NCI-H82 treated with DMSO at 0.1 percent for 48 hours (cell line): ENCODE measurements around the gene CERS3.
"Not testable (repeated sequence)": the region's sequence is repeated elsewhere in the genome, so short reads cannot be mapped to it uniquely, and the experiment has no call there.

Source experiments
- DNase-seq: peaks from one replicate; lab custom pipeline; 2025; ENCODE audit not compliant: unreplicated experiment; lab: John Stamatoyannopoulos, UW

The CERS3 gene

DNA sequence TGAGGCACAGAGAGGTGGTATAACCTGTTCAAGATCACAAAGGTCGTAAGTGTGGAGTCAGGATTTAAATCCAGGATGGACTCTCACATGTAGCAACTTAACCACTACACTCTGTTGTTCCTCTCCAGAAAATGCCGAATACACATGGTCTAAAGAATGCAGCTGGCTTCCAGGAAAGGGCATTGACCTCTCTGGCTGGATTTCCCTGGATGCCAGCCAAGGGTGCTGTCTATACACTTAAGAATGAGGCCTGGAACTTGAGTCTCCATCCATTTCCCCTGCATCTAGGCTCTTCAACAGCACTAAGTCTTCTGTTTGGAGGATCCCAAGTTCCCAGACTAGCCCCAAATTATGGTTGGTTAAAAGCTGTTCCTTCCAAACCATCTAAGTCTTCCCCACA, 60.5 kb downstream of the CERS3 start:
- DNase-seq = no peak

DNA sequence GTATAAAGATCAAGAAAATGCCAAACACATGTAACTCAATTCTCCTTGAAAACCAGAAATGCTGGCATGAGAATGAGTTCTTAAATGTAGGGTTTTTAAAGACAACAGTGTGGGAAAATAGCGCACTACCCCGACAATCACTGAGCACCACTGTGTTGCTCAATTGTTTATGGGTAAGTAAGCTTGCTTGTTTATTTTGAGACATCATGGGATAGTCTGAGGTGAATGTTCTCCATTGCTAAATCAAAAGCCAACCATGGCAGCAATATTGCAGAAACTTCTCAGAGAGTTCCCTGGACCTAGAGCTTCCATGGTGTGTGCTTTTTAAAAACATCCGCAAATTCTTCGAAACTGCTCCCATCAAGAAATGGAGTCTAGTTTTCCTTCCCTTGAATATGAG, 62.7 kb downstream of the CERS3 start:
- DNase-seq = no peak

DNA sequence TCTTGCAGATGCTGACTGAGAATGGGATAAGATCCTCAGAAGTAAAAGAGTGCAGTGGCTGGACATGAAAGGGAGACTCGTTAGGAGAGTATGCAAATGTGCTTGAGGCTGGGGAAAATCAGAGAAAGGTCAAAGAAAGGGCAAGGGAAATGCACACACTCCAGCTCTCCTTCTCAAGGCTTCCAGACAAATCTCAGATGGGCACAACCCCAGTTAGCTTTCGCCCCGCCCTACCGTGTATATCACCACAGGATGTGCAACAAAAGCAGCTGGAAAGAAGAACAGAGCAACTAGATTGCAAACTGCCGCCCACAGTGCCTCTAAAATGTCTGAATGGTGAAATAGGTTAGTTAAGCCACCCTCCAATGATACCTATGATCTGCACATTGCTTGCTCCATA, 63.9 kb downstream of the CERS3 start:
- DNase-seq = no peak

DNA sequence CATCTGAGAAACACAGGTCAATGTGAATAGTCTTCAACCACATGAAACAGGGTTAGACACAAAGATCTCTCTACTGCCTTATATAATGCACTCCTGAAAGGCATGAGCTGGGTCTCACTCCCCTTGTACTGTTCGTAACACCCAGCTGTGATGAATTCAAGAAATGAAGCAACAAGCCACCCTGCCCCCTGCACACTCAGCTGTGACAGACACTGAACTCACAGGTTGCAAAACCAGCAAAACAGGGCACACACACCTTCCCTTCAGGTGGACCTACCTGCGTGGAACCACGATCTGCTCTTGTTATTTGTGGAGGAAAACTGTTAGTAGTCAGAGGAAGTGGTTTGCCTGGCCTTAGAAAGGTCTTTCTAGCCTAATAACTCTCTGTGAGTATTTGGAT, 64.5 kb downstream of the CERS3 start:
- DNase-seq = no peak

DNA sequence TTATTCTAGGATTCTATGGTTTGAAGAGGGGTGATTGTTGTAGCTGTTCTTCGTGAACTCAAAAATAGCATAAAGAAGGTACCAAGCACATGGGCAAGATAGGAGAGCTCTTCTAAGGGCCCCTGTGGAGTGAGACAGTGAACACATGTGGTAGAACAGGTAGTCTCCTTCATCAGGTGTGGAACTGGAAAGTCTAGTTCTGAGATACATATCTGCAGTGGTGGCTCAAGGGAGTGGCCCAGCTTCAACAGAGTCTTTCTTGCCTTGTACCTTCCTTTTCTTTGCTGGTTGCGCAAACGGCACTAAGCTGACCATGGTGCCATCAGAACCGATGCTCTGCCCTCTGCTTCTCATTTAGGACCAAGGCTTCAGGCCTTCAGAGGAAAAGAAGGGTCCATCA, 65.2 kb downstream of the CERS3 start:
- no peak for DNase-seq

DNA sequence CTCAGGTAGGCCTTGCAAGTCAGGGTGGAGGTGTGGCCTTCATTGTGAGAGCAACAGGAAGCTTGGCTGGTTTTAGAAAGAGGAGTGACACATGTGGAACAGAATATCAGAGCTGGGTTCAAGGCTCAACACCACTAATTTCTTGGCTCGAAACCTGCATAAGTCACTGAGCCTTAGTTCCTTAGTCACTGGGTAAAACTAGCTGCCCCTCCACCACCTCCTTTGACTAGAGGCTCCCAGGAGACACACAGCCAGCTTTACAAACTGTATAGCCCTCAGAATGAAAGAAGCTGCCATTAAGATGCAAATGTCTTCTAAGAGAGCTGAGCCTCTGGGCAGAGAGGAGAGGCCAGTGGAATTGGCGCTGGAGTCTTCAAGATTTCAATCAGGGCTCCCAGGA, 67.7 kb downstream of the CERS3 start:
- DNase-seq = no peak

DNA sequence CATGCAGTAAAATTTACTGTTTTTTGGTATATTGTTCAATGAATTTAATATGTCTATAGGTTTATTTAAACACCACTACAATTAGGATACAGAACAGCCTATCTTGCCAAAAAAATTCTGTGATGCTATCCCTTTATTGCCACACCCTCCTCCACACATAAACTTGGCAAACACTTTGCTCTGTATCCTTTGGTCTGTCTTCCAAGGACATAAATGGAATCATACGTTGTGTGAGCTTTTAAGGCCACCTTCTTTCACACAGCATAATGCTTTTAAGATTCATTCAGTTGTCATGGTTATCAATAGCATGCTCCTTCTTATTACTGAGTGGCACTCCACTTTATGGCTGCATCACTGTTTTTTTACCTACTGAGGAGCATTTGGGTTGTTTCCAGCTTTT, 71.5 kb downstream of the CERS3 start:
- no peak for DNase-seq

DNA sequence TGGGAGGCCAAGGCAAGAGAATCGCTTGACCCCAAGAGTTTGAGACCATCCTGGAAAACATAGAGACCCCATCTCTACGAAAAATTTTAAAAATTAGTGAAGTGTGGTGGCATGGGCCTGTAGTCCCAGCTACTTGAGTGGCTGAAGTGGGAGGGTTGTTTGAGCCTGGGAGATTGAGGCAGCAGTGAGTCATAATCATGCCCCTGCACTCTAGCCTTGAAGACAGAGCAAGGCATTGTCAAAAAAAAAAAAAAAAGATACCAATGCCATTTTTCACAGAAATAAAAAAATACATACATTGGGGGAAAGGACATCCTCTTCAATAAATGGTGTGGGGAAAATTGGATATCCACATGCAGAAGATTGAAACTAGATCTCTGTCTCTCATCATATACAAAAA, 74.6 kb downstream of the CERS3 start:
- no peak for DNase-seq

DNA sequence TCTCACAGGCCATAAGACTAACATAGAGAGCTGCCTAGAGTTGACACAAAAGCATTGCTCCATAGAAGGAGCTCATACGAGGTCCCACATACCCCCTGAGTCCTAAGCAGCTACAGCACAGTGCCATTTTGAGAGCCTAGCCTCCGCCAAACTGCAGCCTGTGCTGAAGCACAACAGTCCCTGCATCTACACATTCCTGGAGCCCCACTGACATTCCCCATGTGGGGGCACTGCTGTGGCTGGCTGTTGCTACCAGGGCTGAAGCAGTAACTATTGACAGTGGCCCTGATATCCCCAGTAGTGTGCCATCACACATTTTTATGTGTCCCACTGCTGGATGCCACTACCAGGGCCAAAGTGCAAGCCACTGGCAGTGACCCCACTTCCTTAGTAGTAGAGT, 80.3 kb downstream of the CERS3 start:
- DNase-seq = no peak

DNA sequence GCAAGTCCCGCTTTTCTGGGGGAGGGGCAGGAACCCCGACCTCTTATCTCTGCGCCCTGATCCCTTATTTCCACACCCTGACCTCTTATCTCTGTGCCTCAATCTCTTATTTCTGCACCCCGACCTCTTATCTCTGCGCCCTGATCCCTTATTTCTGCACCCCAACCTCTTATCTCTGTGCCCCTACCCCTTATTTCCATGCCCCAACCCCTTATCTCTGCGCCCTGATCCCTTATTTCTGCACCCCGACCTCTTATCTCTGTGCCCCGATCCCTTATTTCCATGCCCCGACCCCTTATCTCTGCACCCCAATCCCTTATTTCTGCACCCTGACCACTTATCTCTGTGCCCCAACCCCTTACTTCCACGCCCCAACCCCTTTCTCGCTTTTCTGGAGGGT, 87.7 kb downstream of the CERS3 start:
- not testable (repeated sequence) for DNase-seq

DNA sequence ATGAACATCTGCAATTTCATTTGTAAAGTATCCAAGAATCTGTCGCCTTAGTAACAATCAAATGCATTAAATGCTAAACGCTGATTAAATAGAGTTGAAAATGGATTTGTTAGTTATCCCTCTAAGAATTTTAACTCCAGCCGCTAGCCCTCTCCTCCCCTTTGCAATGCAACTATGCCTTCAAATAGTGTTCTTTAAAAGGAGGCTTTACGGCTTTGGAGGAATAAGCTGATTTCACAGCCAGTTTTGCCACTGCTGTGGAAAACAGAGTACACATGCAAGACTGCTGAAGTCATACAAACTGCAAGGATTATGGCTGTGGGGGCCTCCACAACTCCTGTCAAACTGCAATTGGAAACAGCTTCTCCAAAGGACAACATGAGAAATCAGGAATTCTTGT, 89.2 kb downstream of the CERS3 start:
- peak; percentile 49 for DNase-seq

DNA sequence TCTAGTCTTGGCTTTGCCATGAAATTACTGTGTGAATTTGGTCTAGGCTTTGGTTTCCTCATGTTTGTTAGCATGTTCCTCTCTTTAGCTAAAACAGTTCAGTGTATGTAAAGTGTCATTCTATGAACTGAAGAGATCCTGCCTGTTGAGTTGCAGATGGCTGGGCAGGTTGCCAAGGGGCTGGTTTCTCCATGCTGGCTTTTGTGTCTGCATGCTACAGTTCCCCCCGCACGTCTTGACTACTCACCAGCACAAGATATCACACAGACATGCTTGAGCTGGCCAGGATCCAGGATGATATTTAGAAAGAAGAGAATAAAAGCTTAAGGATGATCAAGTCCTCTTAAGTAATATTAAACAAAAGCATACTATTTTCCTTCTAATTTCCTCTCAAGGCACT, 90.2 kb downstream of the CERS3 start:
- peak; percentile 67 for DNase-seq

DNA sequence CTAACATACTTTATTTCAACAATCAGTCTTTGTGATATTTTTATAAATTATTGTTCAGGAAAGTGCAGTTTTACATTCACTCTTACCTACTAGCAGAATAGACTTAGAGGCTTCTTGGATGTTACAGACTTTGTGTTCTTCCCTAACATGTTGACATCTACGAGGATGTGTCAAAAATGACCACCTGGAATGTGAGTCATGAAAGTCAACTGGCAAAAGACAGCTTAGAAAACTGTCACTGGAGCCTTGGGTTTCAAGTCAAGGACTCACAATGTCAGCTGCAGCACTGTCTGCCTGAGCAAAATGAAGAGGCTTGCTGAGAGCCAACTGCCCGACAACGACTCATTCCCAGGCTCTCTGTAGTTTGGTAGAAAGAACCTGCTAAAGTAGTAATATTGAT, 91.5 kb downstream of the CERS3 start:
- no peak for DNase-seq

DNA sequence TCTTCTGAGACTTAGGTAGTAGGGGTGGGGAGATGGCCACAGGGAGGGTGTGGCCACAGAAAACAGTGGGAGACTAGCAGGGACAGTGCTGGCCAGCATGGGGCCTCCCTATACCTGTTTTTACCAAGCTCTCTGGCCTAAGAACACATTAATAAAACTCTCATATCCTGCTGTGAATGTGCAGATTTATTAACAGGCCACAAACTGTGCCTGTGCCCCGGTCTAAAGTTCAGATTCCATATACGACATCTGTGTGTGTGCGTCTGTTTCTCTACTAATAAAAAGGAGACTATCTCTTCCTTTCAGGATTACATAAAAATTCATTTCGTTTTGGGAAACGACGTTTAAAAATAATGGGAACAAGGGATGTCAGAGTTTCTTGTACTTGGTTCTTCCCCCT, 94.2 kb downstream of the CERS3 start:
- no peak for DNase-seq

DNA sequence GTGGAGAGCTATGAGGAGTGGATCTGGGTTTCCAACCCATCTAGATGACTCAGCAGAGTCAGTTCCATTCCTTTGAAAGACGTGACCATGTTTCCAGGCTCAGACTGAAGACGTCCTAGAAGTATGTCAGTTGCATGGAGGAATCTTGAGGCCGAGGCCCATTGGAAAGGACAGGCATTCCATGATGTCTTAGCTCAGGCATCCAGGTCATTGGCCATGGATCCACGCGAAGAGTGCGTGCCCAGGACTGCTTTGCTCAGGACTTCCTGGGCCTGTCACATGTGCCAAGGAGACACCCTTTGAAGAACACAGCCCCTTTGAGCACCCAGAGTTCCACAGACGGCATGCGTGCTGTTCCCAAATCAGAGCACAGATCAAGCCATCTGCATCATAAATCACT, 94.7 kb downstream of the CERS3 start:
- no peak for DNase-seq

DNA sequence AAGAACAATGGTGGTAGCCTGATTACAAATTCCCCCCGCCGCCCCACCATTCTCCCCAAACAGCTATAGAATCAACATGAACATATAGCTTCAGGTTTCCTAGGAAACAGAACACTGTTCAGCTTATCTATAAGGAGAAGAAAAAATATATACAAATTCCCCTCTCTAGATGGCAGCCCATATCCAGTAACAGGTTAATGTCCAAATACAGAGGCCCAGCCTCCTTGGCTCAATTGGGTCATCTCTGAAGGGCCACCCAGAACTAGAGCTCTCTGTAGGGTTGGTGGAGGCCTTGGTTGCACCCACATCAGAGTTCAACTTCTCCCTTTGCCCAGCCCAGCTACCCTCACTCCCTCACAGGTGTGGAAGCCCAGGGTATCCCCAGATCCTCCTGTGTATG, 95.4 kb downstream of the CERS3 start:
- no peak for DNase-seq

DNA sequence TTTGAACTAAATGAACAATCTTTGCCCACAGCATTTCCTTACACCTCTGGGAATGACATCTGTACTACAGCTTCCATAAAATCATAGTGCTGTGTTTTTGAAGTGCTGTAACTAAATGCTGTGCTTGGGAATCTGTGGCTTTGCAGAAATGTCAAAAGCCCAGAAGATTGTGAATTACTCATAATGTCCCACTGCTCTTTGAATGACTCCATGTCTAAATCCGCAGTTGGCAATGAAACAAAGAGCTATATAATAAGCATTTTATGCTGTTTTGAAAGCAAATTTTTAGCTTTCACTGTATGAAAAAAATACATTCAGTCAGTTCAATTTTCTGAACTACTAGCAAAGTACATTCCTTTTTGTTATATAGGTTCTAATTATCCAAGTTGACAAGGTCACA, 98.3 kb downstream of the CERS3 start:
- DNase-seq = no peak

DNA sequence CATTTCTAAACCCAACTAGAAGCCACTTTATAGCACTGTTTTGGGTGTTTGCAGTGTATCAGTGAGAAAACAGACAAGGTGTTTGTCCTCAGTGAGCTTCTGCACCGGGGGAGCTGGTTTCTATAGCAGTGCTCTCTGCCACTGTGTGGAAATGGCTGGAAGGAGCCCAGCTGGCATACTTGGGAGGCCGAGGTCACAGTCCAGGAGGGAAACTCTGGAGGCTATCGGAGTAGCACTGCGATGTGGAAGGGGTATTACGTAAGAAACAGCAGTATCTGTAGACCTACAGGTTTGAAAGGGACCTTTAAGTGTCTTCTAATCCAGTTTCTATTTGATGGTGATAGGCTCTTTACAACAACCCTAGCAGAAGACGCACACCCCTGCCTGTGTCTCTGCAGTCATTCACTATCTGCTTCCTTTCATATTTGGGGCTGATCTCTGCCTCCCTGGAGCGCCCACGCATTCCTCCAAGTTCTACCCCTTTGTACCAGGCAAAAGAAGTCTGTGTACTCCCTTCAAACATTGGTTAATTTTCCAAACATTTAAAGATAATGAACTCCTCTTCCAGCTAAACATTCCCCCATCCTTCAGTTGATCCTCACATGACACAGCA, 99.5 kb downstream of the CERS3 start:
- no peak for DNase-seq

DNA sequence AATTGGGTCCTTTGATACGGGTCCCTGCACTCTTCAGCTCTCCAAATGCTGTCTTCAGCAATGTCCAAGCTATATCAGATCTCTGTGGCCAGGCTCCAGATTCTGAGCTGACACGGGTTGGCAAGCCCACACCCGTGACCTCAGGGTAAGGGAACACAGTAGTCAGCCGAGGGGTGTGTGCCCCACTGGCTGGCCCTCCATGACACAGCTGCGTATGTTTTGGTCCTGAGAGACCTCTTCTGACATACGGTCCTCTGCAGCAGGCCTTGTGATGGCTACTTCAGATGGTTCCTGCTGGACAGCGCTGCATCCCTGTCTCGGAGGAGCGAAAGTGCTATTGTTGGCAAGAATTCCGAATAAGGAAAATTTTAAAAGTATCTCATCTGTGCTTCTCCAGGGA, 101.8 kb downstream of the CERS3 start:
- DNase-seq = no peak

DNA sequence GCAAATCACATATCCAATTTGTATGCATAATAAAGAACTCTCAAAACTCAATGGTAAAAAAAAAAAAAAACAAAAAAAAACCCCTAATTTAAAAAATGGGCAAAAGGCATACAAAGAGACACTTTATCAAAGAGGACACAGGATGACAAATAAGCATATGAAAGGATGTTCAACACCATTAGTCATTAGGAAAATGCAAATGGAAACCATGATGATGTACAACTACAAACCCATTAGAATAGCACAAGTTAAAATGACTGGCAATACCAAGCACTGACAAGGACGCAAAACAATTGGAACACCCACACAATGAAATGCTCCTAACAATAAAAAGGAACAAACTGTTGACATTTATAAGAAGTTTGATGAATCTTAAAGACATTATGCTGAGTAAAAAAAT, 123.6 kb downstream of the CERS3 start:
- DNase-seq = no peak

DNA sequence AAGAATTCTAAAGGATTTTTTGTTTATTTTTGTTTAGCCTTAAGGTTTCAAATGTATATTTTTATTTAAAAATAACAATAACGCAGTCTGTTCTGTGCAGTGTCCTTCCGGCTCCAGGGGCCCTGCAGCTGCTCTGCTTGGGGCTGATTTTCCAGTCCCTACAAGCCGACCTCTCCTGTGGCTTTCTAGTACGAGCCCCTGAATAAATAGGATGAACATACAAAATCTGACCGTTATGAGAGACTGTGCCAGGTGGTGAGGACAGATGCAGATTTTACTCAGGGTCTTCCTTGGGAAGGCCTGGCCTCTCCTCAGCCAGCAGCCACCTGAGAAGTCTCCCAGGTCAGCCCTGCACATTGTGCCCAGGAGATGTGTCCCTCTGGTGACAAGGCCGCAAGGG, 127.8 kb downstream of the CERS3 start:
- no peak for DNase-seq

DNA sequence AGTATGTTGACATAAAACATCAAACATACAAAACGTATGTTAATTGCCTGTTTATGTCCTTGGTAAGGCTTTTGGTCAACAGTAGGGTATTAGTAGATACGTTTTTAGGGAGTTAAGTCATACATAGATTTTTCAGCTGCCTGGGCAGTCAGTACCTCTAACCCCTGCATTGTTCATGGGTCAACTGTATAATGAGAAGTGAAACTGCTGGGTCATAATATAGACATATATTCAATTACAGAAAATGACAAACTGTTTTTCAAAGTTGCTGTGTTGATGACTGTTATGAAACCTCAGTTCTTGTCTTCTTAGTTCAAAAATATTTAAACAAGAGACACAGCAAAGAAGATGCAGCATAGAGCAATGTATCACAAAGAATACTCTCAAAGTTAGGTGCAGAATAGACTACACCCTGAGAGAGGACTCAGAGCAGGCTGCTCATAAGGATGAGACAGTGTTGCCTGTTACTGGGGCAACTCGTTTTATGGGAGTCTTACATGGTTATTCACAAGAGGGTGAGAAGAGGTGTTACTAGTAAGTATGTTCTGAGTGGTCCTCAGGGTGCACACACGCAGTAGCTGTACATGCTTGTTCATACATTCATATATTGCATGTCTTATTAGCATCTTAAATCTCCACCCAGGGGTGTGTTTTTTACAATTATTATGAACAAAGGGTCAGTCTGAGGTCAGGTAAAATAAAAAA, 133.9 kb downstream of the CERS3 start:
- no peak for DNase-seq

DNA sequence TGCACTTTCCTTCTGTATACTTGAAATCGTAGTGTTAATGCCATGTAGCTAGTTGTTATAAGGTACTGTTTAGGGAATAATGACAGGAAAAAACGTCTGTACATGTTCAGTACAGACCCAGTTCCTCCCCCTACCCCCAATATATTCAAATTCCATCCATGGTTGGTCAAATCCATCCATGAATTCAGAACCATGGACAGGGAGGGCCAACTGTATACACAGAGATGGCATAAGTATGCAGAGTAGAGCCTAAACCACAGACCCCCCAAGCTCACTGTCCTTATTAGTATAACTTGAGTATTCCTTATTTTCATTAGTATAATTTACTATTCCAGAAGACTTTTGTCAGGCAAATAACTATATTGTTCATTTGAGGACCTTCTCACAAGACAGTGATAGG, 135.7 kb downstream of the CERS3 start:
- DNase-seq = no peak
